Hippocampal formation (tissue), 2 donors: ENCODE results near the gene USP37.
A peak's percentile ranks its signal among the peaks of the same experiment; 100 is the strongest.

Experiments used
- DNase-seq, 2 donors: peaks; one replicate each; lab custom pipeline; 2025; lab: John Stamatoyannopoulos, UW

USP37 gene

DNA sequence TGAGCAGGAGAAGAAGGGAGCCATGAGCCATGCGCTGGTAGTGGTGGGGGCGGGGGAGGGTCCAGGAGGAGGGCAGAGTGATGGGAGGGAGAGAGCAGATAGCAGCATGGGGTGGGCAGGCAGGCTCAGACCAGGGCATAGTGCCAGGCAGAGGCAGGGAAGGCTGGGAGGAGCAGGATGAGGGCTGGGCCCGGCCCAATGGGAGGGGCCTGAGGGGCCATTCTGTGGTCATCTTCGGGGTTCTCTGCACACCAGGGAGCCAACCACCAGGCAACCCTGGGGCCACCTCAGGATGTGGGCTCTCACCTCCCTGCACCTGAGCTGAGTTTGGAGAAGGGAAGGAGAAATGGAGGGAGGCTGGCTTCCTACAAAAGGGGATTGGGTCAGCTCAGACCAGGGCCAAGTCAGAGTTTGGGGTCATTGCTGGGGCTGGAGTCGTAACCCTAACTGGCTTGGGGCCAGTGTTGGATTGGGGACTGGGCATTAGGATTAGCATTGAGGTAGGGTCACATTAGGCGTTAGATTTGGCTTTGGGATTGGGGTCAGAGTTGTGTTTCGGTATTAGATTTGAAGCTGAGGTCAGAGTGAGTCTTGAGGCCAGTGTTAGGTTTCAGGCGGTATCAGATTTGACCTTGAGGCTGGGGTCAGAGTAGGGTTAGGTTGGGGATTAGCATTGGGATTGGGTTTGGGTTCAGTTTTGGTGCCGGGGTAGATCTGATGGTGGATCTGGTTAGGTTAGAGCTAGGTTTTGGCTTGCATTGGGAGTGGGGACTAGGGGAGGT lies 138.0 kb downstream of the USP37 start:
- DNase-seq, result no peak

DNA sequence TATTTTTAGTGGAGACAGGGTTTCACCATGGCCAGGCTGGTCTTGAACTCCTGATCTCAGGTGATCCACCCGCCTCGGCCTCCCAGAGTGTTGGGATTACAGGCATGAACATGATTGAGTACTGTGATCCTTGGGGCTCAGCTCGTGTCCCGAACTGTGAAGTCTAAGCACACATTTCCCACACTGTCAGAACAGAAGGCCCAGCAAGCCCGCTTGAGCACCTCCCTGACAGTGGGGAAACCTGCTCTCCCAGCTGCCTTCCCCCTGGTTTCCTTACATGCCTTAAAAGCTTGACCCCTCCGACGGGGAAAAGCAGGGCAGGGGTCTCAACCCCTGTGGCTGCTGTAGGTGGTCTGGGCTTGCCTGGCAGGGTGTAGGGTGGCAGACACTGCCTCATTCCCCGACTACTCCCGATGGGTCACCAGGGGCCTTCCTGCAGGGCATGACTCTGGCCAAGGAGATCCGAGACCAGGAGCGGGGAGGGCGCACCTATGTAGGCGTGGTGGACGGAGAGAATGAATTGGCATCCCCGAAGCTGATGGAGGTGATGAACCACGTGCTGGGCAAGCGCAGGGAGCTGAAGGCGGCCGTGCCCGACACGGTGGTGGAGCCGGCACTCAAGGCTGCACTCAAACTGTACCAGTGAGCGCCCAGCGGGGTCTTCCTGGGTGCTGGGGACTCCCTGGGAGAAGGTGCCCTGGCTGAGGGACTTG lies 139.1 kb downstream of the USP37 start:
- DNase-seq, result no peak

DNA sequence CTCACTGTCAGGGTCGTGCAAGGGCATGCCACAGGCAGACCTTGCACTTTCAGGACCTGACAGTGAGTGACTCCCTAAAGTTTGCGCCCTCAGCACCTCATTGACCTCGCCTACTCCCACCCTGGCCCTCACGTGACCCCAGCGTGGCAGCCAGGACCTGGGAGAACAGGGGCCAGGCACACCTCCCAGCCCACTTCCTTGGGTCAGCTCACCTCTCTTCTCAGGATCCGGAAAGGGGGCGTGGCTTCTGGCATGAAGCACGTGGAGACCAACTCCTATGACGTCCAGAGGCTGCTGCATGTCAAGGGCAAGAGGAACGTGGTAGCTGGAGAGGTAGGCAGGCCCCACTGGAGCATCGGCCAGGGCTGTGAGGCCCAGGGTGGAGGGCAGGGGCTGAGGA lies 140.4 kb downstream of the USP37 start:
- no peak for DNase-seq

DNA sequence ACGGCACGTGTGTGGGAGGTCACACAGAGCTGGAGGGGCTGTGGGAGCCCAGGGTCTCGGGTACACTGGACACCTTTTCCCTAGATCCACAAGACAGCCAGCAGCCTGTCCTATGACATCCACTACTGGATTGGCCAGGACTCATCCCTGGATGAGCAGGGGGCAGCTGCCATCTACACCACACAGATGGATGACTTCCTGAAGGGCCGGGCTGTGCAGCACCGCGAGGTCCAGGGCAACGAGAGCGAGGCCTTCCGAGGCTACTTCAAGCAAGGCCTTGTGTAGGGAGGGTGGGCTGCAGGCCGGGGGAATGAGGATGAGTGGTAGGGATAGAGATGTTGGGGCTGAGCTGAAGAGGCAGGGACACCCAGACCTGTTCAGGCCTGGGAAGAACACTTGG lies 142.6 kb downstream of the USP37 start:
- no peak for DNase-seq

DNA sequence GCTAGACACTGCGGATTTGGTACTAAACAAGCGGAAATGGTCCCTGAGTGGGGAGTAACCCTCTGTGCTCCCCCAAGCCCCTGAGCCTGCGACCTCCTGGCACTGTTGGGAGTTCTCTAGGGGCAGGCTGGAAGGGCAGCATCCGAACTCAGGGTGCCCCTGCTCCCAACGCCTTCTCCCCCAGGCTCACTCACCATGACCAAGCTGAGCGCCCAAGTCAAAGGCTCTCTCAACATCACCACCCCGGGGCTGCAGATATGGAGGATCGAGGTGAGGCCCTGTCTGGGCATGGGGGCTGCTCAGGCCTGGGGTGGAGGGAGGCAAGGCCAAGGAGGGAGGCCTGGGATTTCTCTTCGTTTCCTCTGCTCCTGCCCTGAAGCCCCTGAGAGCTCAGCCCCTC lies 144.6 kb downstream of the USP37 start:
- DNase-seq, result no peak

DNA sequence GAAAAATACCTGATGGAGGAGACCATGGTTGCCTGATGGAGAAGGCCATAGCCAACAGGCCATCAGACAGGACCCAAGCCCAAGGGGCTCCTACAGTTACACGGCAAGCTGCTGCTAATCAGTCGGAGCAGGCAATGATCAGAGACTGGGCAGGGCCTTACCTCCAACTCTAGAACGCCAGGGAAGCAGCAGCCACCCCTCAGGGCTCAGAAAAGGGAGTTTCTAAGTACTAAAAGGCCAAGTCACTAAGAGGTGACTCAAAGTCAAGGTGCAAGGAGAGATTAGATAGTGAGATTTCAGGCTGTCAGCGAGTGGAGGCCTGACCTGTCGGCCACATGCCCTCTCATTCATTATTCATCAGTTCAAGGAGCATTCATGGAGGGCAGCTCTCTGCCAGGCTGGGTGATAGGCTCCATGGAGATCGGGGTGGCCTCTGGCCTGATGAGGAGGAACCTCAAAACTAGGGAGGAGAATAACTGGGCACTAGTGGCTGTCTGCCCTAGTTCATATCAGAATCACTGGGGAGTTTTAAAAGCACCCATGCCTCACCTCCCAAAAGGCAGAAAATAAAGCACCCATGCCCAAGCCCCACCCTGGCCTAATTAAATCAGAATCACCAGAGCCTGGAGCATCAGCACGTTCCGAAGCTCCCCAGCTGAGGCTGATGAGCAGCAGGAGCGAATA lies 145.6 kb downstream of the USP37 start:
- DNase-seq, result no peak

DNA sequence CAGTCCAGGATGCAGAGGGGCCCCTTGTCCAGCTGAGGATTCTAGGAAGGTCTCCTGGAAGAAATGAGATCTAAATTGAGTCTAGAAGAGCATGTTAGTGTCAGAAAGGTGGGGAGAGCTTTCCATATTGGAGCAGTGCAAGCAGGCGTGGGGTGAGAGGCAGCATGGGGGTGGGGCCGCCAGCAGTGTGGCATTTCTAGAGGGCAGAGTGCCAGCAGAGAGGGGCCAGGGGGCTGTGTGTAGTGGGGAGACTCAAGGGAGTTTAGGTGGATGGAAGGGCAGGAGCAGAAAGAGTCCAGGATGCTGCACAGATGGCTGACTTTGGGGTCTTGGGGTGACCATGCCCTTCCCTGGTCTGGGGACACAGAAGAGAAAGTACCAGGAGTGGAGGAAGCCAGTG lies 147.1 kb downstream of the USP37 start:
- no peak for DNase-seq

DNA sequence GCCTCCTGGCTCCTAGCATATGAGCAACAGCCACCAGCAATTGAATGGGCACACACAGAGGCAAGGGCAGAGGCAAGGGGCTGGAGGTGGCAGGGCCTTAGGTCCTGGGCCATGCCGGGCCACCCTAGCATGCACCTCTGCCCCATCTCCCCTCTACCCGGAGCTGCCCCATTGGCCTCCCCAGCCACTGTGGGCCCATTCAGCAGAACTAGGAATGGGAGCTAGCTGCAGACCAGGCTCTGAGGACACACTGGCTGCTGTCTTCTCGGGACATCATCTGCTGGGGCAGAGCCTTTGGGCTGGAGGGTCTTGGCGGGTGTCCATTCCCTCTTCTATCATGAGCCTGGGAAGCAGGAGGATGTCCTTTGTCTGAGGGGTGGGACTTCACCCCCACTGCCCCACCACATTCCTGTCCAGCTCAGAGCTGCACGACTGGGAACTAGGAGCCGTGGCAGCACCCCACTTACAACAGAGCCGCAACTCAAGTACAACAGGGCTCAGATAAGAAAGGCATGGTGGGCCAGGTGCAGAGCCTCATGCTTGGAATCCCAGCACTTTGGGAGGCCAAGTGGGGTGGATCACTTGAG lies 148.4 kb downstream of the USP37 start:
- no peak for DNase-seq

DNA sequence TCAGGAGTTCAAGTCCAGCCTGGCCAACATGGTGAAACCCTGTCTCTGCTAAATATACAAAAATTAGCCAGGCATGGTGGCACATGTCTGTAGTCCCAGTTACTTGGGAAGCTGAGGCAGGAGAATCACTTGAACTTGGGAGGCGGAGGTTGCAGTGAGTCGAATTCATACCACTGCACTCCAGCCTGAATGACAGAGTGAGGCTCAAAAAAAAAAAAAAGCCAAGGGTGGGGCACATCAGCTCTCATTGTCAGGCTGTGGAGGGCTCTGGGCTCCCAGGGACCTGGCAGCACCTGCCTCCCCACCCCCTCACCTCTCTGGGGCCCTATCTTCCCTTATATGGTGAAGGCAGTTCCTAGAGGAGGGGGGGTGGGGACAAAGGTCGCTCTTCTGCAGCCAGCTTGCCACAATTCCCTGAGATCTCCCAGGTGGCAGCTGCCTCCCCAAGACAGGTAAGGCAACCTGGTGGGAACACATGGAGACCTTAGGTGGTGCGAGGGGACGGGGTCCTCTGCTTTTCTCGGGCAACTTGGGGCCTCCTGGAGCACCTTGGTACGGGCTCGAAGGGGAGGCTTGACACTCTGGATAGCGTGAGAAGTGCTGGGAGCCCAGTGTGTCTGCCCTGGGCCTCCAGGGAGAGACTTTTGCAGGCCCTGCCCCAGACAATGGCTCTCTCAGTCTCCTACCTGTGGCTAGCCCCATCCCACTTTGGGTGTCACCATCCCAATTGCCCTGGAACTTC lies 149.3 kb downstream of the USP37 start, which contains the start of gene VIL1:
Gene VIL1 (plus strand): TSS at position 407 of the 742 bp plus-strand sequence. CDS start 4,656 bp downstream, outside the sequence.
- DNase-seq, result no peak

DNA sequence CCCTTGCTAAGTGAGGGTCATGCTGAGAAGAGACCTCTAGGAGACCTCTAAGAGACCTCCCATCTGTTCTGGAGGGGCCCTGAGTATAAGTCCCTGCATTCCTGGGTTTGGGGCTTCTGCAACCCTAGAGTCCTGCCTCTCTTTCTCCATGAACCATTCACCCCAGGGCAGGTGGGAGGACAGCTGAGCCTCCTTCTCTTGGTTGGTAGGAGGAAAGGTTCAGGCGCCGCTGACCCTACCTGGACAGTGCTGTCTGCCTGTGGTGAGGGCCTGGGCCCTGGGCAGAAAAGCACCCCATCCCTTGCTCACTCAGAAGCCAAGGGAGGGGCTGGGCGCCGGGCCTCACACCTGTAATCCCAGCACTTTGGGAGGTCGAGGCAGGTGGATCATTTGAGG lies 149.8 kb downstream of the USP37 start:
- no peak for DNase-seq

DNA sequence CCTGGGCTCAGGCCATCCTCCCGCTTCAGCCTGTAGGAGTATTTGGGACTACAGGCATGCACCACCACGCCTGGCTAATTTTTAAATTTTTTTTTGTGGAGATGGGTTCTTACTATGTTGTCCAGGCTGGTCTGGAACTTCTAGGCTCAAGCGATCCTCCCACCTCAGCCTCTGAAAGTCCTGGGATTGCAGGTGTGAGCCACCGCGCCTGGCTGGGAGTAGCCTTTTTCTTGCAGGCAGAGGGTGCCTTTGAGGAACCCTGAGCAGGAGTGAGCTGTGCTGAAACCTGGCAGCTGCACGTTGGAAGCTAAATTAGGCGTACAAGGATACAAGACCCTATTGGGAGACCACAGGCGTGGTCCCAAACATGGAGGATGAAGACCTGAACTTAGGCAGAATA lies 160.4 kb downstream of the USP37 start:
- no peak for DNase-seq

DNA sequence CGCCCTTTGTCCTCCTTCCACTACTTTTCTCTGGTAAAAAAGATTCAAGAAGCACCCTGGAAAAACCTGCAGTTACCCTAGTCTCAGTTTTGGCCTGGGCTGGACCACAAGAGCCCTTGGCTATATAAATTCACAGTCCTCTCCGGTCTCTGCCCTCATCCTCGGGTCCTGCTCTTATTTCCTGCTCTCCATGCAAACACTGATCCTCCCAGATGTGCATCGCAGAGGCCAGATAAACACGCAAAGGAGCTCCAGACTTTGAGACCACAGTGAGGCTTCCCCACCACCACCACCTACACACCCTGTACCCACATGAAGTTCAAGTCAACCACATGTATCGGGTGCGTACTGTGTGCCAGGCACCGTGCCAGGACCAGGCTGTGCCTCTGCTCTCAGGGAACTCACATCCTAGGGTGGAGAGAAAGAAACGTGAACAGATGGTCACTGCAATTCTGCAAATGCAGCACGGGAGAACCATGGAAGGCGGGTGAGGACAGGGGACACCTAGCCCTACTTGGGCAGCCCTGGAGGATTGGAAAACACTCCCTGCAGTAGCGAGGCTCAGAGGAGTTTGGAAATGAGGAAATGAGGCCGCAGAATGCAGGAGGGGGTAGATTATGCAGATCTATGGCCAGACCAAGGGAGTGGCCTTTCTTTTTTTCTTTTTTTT lies 161.1 kb downstream of the USP37 start:
- DNase-seq, result peak; percentile 52 to 56

DNA sequence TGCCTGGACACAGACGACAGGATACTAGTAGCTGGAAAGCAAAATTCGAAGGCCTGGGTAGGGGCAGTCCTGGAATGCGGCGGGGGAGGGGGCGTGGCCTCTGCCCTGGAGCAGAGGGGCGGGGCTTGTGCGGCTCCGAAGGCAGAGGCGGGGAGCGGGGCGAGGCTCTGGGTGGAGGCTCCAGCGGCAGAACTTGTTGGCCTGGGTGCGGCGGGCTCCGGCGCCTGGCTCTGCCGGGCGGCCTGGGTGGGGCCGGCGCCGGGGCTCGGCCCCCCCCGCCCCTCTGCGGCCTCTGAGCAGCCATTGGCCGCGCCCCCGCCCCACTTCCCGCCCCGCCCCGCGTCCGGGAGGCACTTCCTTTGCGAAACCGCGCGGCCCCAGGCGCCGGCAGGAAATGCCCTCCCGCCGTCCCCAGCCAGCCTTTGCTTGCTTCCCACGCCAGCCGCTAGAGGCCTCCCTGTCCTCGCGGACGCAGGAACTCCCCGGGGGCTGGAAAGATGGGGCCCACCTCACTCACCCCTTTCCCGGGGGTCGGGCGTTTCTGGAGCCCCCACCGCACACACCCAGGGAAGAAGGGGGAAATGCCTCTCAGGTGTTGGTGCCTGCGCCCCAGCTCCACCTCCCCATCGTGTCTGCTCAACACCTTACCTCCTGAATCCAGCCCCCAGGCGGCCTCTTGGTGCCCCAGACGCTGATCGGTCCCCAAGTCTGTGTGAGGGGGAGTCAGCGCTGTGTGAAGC lies 161.8 kb downstream of the USP37 start:
- peak; percentile 94 to 95 for DNase-seq

DNA sequence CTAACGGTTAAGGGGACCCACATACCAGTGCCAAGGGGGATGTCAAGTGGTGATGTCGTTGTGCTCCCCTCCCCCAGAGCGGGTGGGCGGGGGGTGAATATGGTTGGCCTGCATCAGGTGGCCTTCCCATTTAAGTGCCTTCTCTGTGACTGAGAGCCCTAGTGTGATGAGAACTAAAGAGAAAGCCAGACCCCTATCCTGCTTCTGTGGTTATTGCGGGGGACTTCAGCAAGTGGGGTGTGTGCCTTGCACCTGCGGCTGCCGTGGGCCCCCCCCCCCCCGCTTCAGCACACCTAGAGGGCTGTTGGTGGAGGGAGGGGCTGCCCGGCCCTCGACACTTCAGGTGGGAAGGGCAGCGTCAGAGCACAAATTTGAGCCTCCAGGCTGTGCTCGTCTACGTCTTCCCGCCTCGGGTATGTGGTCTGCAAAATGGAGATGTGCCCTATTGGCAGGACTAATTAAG lies 162.4 kb downstream of the USP37 start:
- DNase-seq, result no peak

DNA sequence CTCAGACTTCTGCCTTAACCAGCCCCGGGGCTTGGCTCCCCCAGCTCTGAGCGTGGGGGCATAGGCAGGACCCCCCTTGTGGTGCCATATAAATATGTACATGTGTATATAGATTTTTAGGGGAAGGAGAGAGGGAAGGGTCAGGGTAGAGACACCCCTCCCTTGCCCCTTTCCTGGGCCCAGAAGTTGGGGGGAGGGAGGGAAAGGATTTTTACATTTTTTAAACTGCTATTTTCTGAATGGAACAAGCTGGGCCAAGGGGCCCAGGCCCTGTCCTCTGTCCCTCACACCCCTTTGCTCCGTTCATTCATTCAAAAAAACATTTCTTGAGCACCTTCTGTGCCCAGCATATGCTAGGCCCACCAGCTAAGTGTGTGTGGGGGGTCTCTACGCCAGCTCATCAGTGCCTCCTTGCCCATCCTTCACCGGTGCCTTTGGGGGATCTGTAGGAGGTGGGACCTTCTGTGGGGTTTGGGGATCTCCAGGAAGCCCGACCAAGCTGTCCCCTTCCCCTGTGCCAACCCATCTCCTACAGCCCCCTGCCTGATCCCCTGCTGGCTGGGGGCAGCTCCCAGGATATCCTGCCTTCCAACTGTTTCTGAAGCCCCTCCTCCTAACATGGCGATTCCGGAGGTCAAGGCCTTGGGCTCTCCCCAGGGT lies 162.9 kb downstream of the USP37 start:
- DNase-seq, result no peak

DNA sequence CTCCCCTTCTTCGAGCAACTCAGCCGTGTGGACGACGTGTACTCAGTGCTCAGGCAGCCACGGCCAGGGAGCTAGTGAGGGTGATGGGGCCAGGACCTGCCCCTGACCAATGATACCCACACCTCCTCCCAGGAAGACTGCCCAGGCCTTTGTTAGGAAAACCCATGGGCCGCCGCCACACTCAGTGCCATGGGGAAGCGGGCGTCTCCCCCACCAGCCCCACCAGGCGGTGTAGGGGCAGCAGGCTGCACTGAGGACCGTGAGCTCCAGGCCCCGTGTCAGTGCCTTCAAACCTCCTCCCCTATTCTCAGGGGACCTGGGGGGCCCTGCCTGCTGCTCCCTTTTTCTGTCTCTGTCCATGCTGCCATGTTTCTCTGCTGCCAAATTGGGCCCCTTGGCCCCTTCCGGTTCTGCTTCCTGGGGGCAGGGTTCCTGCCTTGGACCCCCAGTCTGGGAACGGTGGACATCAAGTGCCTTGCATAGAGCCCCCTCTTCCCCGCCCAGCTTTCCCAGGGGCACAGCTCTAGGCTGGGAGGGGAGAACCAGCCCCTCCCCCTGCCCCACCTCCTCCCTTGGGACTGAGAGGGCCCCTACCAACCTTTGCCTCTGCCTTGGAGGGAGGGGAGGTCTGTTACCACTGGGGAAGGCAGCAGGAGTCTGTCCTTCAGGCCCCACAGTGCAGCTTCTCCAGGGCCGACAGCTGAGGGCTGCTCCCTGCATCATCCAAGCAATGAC lies 163.6 kb downstream of the USP37 start:
- no peak for DNase-seq

DNA sequence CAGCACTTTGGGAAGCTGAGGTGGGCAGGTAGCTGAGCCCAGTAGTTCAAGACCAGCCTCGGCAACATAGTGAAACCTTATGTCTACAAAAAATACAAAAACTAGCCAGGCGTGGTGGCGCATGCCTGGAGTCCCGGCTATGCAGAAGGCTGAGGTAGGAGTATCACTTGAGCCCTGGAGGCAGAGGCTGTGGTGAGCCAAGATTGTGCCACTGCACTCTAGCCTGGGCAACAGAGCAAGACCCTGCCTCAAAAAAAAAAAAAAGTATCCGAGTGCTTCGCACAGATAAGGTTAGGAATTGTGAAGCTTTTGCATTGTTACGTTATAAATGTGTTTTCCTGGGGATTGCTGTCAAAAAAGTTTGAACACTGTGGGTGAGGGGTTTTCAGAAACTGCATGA lies 164.3 kb downstream of the USP37 start:
- no peak for DNase-seq

DNA sequence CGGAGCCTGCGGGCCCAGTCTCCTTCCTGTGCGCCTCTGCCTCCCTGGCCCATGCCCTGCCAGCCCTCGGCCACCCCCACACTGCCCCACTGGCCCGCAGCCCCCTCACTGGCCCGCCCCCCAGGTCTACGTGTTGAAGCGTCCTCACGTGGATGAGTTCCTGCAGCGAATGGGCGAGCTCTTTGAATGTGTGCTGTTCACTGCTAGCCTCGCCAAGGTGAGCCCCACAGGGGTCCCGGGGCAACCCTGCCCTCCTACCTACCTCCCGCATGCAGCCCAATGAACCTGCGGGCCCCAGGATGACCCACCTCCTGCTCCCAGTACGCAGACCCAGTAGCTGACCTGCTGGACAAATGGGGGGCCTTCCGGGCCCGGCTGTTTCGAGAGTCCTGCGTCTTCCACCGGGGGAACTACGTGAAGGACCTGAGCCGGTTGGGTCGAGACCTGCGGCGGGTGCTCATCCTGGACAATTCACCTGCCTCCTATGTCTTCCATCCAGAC lies 165.2 kb downstream of the USP37 start:
- DNase-seq, result no peak

DNA sequence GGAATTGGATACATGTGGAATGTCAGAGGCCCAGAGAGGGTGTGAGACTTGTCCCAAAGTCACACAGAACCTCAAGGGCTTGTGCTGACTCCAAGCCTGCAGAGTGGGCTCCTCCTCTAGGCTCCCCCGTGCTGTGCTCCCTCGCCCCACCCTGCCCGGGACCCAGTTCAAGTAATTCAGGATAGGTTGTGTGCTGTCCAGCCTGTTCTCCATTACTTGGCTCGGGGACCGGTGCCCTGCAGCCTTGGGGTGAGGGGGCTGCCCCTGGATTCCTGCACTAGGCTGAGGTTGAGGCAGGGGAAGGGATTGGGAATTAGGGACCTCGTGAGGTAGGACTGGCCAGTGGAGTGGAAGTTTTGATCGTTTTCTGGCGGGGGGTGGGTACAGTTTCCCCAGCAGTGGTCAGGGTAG lies 165.7 kb downstream of the USP37 start:
- no peak for DNase-seq
